ENCODE results near the gene VPS33A.

Gene VPS33A

DNA sequence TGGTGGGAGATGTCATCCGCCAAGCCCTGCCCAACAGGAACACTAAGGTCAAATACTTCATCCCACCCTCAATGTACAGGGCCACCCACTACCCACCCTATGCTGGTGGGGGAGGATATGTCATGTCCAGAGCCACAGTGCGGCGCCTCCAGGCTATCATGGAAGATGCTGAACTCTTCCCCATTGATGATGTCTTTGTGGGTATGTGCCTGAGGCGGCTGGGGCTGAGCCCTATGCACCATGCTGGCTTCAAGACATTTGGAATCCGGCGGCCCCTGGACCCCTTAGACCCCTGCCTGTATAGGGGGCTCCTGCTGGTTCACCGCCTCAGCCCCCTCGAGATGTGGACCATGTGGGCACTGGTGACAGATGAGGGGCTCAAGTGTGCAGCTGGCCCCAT is 59.3 kb downstream of the VPS33A start:
- H3K9ac ChIP-seq (ENCODE audit: low read depth, low read length, poor library complexity, severe bottlenecking), result no peak overlapping the region
- H3K79me2 ChIP-seq (ENCODE audit: insufficient read depth, low read length), result no peaks in the 10 kb centered on the region
- no peaks in the 10 kb centered on the region for H3K4me1 ChIP-seq (ENCODE audit: insufficient read depth, low read length, poor library complexity, severe bottlenecking)

DNA sequence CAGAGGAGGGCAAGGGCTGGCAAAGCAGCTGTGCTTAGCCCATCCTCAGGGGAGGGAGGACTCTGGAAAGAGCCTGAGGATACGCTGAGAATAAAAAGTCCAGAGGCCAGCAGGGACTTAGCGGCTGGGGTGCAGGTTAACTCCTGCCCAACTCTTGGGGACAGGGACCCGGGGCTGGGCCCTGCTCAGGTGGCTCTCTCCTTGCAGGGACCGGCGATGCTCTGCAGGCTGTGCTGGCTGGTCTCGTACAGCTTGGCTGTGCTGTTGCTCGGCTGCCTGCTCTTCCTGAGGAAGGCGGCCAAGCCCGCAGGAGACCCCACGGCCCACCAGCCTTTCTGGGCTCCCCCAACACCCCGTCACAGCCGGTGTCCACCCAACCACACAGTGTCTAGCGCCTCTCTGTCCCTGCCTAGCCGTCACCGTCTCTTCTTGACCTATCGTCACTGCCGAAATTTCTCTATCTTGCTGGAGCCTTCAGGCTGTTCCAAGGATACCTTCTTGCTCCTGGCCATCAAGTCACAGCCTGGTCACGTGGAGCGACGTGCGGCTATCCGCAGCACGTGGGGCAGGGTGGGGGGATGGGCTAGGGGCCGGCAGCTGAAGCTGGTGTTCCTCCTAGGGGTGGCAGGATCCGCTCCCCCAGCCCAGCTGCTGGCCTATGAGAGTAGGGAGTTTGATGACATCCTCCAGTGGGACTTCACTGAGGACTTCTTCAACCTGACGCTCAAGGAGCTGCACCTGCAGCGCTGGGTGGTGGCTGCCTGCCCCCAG is 60.0 kb downstream of the VPS33A start:
- Histone ChIP-seq H3K9me2 (replicated peaks; ENCODE audit: low read depth, low read length) (no peaks in the 10 kb centered on the region), H3K79me2 (ENCODE audit: insufficient read depth, low read length) (no peaks in the 10 kb centered on the region), H3K9me3 (ENCODE audit: insufficient read depth, low read depth, low read length) (no peaks in the 10 kb centered on the region), H3K27me3 (ENCODE audit: insufficient read depth, low read length, poor library complexity, severe bottlenecking) (no peaks in the 10 kb centered on the region), H3K4me3 (ENCODE audit: low read length, poor library complexity, severe bottlenecking) (no peak overlapping the region), H3K4me1 (ENCODE audit: insufficient read depth, low read length, poor library complexity, severe bottlenecking) (no peaks in the 10 kb centered on the region), H3K4me2 (ENCODE audit: low read depth, low read length, poor library complexity, severe bottlenecking) (no peak overlapping the region), H3F3A (ENCODE audit: low read depth) (no peaks in the 10 kb centered on the region), H4K20me1 (ENCODE audit: insufficient read depth, low read length, poor library complexity, severe bottlenecking) (no peaks in the 10 kb centered on the region), H2AFZ (ENCODE audit: low read length) (no peak overlapping the region), H3K36me3 (ENCODE audit: insufficient read depth, low read length) (peaks cover 41% of the 10 kb centered on the region; the same call in 1 of the 2 replicates), H3K9ac (ENCODE audit: low read depth, low read length, poor library complexity, severe bottlenecking) (no peak overlapping the region)
- TF ChIP-seq, protein P1, sequence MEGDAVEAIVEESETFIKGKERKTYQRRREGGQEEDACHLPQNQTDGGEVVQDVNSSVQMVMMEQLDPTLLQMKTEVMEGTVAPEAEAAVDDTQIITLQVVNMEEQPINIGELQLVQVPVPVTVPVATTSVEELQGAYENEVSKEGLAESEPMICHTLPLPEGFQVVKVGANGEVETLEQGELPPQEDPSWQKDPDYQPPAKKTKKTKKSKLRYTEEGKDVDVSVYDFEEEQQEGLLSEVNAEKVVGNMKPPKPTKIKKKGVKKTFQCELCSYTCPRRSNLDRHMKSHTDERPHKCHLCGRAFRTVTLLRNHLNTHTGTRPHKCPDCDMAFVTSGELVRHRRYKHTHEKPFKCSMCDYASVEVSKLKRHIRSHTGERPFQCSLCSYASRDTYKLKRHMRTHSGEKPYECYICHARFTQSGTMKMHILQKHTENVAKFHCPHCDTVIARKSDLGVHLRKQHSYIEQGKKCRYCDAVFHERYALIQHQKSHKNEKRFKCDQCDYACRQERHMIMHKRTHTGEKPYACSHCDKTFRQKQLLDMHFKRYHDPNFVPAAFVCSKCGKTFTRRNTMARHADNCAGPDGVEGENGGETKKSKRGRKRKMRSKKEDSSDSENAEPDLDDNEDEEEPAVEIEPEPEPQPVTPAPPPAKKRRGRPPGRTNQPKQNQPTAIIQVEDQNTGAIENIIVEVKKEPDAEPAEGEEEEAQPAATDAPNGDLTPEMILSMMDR (conservative IDR thresholded peaks at IDR 0.05; ENCODE audit: low read length), result no peak
- no peak for TF ChIP-seq EZH2phosphoT487 (IDR thresholded peaks at IDR 0.05; ENCODE audit: borderline replicate concordance)

More for the DNA sequence above, 59.3 kb downstream of the VPS33A start:
- no peaks in the 10 kb centered on the region for H3F3A ChIP-seq (ENCODE audit: low read depth)
- H2AFZ ChIP-seq (ENCODE audit: low read length), result no peak overlapping the region
- no peaks in the 10 kb centered on the region for H3K9me3 ChIP-seq (ENCODE audit: insufficient read depth, low read depth, low read length)
- H3K4me2 ChIP-seq (ENCODE audit: low read depth, low read length, poor library complexity, severe bottlenecking), result no peak overlapping the region
- no peaks in the 10 kb centered on the region for H3K27me3 ChIP-seq (ENCODE audit: insufficient read depth, low read length, poor library complexity, severe bottlenecking)
- no peaks in the 10 kb centered on the region for H4K20me1 ChIP-seq (ENCODE audit: insufficient read depth, low read length, poor library complexity, severe bottlenecking)
- peaks cover 47% of the 10 kb centered on the region; the same call in 1 of the 2 replicates for H3K36me3 ChIP-seq (ENCODE audit: insufficient read depth, low read length)
- no peaks in the 10 kb centered on the region for H3K9me2 ChIP-seq (replicated peaks; ENCODE audit: low read depth, low read length)
- no peak overlapping the region for H3K4me3 ChIP-seq (ENCODE audit: low read length, poor library complexity, severe bottlenecking)
- TF ChIP-seq, protein P1 (conservative IDR thresholded peaks at IDR 0.05; ENCODE audit: low read length), result no peak
- no peak for TF ChIP-seq EZH2phosphoT487 (IDR thresholded peaks at IDR 0.05; ENCODE audit: borderline replicate concordance)

GRCh38 chr12:122205053-122205925 is 61.0 kb downstream of the VPS33A start:
- H2AFZ ChIP-seq (ENCODE audit: low read length), result no peak overlapping the region
- no peak overlapping the region for H3K4me3 ChIP-seq (ENCODE audit: low read length, poor library complexity, severe bottlenecking)
- H3K4me1 ChIP-seq (ENCODE audit: insufficient read depth, low read length, poor library complexity, severe bottlenecking), result no peaks in the 10 kb centered on the region
- H3K9ac ChIP-seq (ENCODE audit: low read depth, low read length, poor library complexity, severe bottlenecking), result no peak overlapping the region
- H3K36me3 ChIP-seq (ENCODE audit: insufficient read depth, low read length), result peaks cover 38% of the 10 kb centered on the region; the same call in 1 of the 2 replicates
- no peaks in the 10 kb centered on the region for H4K20me1 ChIP-seq (ENCODE audit: insufficient read depth, low read length, poor library complexity, severe bottlenecking)
- no peak for TF ChIP-seq EZH2phosphoT487 (IDR thresholded peaks at IDR 0.05; ENCODE audit: borderline replicate concordance)
- TF ChIP-seq, protein P1 (conservative IDR thresholded peaks at IDR 0.05; ENCODE audit: low read length), result no peak
- H3K9me2 ChIP-seq (replicated peaks; ENCODE audit: low read depth, low read length), result no peaks in the 10 kb centered on the region
- no peaks in the 10 kb centered on the region for H3K27me3 ChIP-seq (ENCODE audit: insufficient read depth, low read length, poor library complexity, severe bottlenecking)
- H3K79me2 ChIP-seq (ENCODE audit: insufficient read depth, low read length), result no peaks in the 10 kb centered on the region
- no peaks in the 10 kb centered on the region for H3K9me3 ChIP-seq (ENCODE audit: insufficient read depth, low read depth, low read length)
- no peaks in the 10 kb centered on the region for H3F3A ChIP-seq (ENCODE audit: low read depth)
- H3K4me2 ChIP-seq (ENCODE audit: low read depth, low read length, poor library complexity, severe bottlenecking), result no peak overlapping the region

Measured in Loucy (cell line).